GM19328 (cell line): Measurements from ENCODE around the gene TNRC6C.

Experiments
- ATAC-seq: cut with Tn5 transposase; IDR thresholded peaks from one replicate; pipeline ENCODE4 v1.9.1; 2021; ENCODE audit warnings: mild to moderate bottlenecking, moderate library complexity; ENCODE audit not compliant: unreplicated experiment

TNRC6C gene, protein sequence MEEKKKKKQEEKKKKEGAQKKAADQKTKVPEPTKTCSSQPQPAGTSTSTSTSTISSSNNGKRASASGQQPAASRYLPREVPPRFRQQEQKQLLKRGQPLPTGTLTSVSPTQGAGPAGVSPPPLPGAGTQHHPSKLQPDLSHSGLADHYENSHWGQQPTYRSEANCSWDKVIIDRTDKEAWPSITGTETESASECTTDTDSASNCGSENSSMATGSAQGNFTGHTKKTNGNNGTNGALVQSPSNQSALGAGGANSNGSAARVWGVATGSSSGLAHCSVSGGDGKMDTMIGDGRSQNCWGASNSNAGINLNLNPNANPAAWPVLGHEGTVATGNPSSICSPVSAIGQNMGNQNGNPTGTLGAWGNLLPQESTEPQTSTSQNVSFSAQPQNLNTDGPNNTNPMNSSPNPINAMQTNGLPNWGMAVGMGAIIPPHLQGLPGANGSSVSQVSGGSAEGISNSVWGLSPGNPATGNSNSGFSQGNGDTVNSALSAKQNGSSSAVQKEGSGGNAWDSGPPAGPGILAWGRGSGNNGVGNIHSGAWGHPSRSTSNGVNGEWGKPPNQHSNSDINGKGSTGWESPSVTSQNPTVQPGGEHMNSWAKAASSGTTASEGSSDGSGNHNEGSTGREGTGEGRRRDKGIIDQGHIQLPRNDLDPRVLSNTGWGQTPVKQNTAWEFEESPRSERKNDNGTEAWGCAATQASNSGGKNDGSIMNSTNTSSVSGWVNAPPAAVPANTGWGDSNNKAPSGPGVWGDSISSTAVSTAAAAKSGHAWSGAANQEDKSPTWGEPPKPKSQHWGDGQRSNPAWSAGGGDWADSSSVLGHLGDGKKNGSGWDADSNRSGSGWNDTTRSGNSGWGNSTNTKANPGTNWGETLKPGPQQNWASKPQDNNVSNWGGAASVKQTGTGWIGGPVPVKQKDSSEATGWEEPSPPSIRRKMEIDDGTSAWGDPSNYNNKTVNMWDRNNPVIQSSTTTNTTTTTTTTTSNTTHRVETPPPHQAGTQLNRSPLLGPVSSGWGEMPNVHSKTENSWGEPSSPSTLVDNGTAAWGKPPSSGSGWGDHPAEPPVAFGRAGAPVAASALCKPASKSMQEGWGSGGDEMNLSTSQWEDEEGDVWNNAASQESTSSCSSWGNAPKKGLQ (N-terminal part only)

GRCh38 chr17:77957857-77958715, at the start of gene TNRC6C:
TNRC6C (plus strand) TSS chr17:77958703; CDS start chr17:78004207, 45,504 bp downstream.
- peak; percentile 78 for ATAC-seq

- ATAC-seq, result no peak
Observed at GRCh38 chr17:77909236-77909635, 49.3 kb upstream of the TNRC6C start.

GRCh38 chr17:77909816-77910215, 48.7 kb upstream of the TNRC6C start:
- ATAC-seq, result no peak

DNA sequence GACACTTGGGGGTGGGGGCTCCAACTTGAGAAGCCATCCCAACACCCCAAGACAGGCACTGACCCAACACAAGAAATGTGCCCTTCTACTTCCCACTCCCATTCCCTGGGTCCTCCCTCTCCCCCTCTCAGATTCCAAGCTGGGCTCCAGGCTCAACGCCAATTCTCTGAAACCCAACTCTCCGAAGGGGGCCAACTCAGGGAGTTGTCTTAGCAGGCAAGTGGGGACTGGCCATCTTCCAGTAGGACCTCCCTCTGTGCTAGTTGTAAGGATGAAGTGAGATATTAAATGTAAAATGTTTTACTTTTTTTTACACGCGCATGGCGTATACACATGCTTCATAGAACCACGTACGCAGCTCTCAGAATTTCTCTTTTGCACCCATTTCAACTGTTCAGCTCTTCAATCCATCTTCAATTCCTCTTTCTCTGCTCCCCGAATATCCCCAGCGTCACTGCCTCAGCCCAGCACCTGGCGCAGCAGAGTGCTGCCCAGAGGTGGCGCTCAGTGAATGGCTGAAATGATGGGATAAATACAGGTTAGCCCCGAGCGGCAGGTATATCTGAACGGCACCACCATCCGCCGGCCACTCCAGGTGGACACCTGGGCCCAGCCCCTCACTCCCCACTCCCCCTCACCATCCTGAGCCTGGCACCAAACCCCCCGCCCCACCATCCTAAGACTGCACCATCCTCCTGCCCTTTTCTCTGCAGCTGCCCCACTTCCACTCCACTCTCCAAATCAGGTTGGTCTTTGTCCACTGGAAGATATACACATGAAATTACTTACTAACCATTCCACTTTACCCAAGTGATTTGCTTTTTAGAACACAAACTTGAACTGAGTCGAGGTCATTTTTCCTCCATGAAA, 43.9 kb upstream of the TNRC6C start:
- no peak for ATAC-seq

- ATAC-seq, result no peak
Observed at GRCh38 chr17:77915594-77916021, 42.9 kb upstream of the TNRC6C start.

- no peak for ATAC-seq
Observed at GRCh38 chr17:77916264-77916663, 42.2 kb upstream of the TNRC6C start.

DNA sequence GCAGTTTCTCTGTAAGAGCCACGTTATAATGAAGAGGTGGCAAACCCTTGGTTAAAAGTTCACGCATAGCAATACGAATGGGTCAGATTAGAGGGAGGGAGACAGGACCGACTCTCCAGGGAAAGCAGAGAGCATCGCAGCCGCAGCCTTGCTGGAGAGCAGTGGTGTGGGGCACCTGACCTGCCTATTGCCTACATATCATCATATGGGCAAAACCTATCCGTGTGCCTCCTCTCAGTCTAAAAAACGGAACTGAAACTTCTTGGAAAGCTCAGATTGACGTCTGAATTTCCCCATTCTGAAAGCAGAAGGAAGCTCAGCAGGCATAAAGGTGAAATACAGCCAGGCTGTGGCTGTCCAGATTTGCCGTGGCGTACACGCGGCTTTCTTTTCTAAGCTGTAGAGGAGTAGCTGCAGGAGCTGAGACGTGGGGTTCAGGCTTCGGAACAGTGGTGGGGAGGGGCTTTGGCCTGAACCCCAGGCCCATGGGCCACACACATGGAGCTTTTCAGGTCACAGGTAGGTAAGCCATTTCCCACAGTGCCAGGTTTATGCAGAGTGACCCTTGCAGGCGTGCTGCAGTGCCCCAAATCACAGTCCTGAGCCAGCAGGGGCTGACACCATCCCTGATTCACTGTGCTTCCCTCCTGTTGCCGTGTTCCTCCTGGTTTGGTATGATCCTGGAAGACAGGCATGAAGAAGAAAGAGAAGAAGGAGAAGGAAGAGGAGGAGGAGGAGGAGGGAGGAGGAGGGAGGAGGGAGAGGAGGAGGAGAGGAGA, 41.6 kb upstream of the TNRC6C start:
- ATAC-seq, result no peak

DNA sequence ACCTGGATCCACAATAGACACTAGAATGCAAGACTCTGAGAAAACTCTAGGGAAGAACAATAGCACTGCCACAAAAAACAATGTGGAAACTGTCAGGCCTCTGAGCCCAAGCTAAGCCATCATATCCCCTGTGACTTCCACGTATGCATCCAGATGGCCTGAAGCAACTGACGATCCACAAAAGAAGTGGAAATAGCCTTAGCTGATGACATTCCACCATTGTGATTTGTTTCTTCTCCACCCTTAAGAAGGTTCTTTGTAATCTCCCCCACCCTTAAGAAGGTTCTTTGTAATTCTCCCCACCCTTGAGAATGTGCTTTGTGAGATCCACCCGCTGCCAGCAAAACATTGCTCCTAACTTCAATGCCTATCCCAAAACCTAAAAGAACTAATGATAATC, 39.2 kb upstream of the TNRC6C start:
- no peak for ATAC-seq

DNA sequence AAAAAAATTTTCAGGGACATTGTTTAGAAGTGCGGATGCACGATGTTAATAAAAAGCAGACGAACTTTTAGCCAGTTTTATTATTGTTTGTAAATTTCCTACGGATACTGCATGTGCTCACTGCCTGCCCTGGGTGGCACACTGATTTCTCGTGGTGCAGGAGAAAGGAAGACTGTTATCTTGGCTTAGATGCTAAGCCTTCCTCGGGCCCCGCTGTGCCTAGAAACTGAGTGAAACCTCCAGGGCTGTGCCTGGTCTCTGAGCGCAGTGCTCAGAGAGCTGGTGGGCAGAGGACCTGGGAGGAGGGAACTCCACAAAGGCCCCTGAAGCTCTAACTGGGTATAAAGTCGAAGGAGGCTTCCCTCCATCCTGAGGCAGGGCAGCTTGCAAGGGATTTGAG, 35.4 kb upstream of the TNRC6C start:
- no peak for ATAC-seq

- ATAC-seq, result no peak
Observed at GRCh38 chr17:77923776-77924513, 34.6 kb upstream of the TNRC6C start.

DNA sequence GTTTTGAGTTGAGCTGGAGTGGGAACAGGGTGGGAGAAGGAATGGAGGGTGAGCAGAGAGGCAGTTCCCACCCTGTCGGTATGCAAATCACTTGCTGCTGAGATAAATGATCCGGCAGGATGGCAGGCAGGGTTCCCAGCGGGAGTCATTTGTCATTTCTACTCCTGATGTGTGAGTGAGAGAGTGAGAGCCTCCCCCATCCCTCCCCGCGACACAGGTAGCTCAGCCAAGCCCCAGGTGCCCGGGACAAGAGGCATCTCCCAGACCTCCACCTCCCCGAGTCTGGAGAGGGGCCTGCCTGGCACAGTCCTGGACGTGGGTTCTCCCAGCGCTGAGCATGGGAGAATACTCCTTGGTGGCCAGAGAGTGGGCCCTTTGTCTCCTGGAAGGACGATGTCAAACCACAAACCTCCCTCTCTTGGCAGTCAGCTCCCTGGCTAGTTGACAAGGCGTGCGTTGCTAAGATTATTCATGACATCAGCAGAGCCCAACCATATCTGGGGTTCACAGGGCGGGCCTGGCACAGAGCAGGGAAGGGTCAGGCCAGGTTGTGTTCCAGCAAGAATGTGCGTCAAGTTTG, 33.7 kb upstream of the TNRC6C start:
- no peak for ATAC-seq

DNA sequence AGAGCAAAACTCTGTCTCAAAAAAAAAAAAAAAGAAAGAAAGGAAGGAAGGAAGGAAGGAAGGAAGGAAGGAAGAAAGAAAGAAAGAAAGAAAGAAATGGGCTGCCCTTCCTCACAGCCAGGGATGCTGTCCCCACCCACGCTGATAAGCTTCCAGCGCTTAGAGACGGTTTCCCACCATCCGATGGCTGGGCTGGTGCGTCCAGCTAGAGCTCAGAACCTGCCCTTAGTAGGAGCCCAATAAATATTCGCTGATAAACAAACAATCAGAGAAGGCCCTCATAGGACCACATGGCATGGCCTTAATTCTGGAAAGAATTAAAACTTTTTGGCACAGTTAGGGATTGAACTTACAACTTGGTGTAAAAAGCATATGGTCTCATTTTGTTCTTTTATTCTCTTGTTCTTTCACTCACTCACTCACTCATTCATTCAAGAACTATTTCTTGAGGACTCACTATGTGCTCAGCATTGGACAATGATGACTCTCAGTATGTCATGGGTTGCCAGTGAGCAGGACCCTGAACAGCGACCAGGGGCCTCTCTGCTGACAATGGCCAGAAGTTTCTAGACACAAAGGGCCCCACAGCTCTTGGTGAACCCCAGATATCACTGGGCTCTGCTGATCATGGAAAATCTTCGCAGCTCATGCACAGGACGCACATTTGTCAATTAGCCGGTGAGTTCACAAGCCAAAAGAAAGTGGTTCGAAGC, 32.5 kb upstream of the TNRC6C start:
- ATAC-seq, result no peak

GRCh38 chr17:77926981-77927380, 31.5 kb upstream of the TNRC6C start:
- no peak for ATAC-seq

DNA sequence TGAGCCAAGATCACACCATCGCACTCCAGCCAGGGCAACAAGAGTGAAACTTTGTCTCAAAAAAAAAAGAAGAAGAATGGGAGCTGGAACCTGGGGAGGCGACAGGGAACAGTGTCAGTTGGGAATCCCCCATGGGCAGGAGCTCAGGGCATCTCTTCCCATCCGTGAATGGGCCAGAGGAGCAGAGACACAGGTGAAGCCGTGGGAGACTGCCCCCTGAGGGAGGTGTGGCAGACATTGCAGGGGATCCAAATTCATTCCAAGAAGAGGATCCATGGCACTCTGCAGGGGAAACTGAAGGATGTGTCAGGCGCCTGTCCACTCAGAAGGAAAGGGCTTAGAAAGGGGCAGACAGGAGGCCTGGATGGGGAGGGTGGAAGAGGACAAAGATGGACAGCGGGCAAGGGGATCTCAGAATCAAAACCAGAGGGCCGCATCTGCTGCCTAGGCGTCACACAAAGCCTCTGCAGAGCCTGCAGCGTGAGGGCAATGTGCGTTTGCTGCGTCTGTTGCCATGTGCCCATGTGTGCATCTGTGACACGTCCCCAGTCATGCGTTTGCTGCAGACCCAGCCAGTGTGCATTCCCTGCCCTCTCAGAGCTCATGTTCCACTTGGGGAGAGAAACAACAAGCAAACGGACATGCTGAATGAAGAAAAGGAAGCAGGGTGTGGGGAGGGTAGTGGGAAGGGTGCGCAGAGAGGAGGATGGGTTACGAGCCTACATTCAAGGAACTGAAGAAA, 30.6 kb upstream of the TNRC6C start:
- ATAC-seq, result no peak

- ATAC-seq, result no peak
Observed at GRCh38 chr17:77928519-77929179, 29.9 kb upstream of the TNRC6C start.

DNA sequence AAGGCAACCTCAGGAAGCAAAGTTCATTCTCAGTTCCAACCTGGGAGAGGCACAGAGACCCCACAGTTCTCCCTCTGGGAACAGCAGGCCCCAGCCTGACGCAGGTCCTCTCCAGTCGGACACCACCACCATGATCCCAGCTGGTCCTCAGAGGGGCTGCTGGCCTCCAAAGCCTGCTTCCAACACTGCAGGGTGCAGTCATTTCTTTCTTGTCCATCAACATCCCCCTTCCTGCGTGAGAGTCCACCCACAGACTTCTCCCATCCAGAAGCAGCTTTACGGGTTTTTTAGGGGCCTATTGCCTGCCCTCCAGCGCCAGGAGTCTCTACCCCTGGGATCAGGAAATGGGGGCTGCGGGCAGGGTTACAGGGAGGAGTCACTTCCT, 29.3 kb upstream of the TNRC6C start:
- no peak for ATAC-seq
